GM19025 (cell line): Measurements from ENCODE around the gene LRRFIP2.
"Not testable (repeated sequence)": the region's sequence is repeated elsewhere in the genome, so short reads cannot be mapped to it uniquely, and the experiment has no call there.

Experiments used
- ATAC-seq: cut with Tn5 transposase; IDR thresholded peaks from one replicate; pipeline ENCODE4 v1.9.1; 2021; ENCODE audit warnings: mild to moderate bottlenecking, low read depth, moderate library complexity; ENCODE audit not compliant: unreplicated experiment

Gene LRRFIP2

GRCh38 chr3:37174532-37175126 lies at the start of gene LRRFIP2:
Gene LRRFIP2, minus strand, starts transcription at chr3:37174582. Its CDS starts 25,599 bp downstream, at chr3:37148983.
- ATAC-seq, result no peak

GRCh38 chr3:37223576-37223975 lies 49.2 kb upstream of the LRRFIP2 start:
- ATAC-seq, result no peak

DNA sequence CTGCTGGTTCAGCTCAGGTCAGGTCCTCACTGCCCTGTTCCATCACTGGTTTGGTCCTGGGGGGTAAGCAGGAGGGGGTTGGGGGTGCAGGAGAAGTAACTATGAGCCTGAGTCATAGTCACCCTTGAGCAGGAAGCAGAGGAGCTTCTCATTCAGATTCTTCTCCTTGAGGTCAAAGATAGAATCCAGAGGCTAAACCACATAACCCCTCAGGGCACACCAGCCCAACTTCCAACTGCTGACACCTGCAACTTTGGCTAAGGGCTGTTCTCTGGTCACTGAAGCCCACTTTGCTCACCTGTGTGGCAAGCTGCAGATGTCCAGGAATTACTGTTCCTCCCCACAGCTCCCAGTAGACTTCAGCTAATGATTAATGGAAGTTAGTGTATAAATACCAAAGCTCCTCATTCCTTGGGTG lies 48.8 kb upstream of the LRRFIP2 start:
- ATAC-seq, result no peak

GRCh38 chr3:37222542-37222941 lies 48.2 kb upstream of the LRRFIP2 start:
- not testable (repeated sequence) for ATAC-seq

- no peak for ATAC-seq
These were observed 47.0 kb upstream of the LRRFIP2 start for GRCh38 chr3:37221407-37221806.

- no peak for ATAC-seq
These were observed 44.9 kb upstream of the LRRFIP2 start for GRCh38 chr3:37219266-37219665.

DNA sequence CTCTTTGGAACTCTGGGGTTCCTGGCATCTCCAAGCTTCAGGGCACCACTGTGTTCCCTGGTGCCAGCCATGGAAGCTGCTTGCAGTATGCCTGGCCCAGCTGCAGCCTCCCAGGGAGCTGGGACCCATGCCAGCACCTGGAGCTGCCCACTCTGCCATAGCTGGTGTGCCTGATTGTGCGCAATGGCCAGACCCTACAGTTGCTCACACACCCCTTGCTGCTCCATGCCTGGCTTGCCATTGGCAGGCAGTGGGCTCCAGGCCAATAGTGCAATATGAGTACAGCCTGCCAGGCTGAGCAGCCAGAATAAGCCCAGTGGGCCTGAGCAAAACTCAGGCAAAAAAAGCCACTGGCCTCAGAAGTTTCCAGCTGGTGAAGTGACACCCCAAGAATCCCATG lies 43.8 kb upstream of the LRRFIP2 start:
- no peak for ATAC-seq

DNA sequence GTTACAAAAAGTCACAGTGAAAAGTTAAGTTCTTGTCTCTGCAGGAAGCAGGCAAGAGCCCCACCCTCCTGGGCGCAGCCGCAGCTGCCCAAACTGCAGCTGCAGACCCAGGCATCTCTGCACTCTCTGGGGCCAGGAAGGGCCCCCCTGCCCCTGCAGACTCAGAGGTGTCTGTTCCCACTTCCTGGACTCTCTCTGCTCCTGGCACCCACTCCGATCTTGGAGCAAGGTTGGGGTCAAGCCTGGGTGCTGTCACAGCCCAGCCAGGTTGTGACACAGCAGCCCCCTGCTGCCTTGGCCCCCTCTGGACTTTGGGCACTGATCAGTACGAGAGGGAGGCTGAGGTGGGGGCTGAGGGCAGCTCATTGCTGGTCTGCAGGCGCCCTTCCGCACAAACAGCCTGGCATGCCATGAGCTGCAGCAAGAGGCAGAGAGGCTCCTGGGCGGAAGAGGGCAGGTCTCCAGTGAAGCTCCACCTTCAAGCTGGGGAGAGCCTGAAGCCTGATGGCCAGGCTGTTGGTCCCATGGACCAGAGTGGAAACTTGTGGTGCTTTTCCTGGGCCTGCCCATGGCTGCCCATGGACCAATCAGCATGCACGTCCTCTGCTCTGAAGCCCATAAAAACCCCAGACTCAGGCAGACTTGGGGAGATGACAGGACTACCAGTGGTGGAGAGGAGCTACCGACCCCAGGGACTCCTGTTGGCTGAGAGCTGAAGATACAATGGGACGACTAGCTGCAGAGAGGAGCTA lies 42.9 kb upstream of the LRRFIP2 start:
- ATAC-seq, result no peak

DNA sequence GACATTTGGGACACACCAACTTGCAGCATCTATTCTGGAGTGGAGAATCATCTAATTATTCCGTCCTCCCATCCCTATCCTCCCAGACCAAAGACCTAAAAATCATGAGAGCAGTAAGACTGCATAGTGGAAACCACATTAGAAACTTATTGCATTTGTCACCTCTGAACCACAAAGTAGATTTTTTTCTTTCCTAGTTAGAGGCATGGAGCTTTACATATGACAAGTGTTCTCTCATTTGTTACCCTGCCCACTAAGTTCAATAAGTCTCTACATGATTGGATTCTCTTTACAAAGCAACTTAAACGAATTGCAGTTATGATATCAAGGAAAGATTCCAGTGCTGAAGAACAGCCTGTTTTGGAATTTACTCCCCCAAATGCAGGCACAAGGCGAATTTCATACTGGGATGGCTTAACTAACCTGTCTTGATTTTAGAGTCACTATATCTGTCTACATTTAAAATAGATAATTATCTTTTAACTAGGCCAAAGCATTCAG lies 42.3 kb upstream of the LRRFIP2 start:
- no peak for ATAC-seq

DNA sequence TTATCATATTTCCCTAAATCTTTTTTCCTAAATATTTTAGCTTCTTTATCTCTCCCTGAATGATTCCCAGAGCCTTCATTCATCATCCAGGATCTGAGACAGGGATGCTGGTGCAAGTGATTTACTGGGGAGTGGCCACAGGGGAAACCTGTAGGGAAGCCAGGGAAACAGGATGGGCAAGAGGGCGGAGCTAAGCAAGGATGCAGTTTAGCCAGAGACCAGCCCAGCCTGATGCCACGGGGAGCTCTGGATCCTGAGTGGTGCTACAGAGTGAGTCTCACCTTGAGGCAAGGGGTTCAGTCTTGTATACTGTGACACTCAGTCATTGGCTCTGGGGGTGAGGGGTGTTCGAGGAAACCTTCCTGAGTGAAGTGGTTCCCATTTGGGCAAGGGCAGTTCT lies 39.7 kb upstream of the LRRFIP2 start:
- ATAC-seq, result no peak

- ATAC-seq, result no peak
These were observed 35.8 kb upstream of the LRRFIP2 start for GRCh38 chr3:37210230-37210629.

DNA sequence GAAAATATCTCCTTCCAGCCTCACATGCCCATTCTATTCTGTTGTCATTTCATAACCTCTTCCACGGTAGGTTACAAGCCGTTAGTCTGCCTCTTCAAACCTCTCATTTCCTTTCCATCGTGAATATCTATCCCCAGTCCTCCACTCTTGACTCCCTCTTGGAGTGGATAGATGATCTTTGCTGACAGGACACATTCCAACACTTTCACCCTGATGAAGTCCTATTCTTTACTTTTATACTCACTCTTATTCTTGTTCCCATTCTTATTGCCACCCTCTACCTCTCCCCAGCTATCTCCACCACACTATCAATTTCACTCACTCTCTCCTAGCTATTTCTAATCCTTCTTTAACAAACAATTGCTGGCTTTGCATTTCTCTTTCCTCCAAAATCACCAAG lies 34.2 kb upstream of the LRRFIP2 start:
- ATAC-seq, result not testable (repeated sequence)

- ATAC-seq, result not testable (repeated sequence)
These were observed 33.6 kb upstream of the LRRFIP2 start for GRCh38 chr3:37208008-37208407.

GRCh38 chr3:37206041-37206440 lies 31.7 kb upstream of the LRRFIP2 start:
- ATAC-seq, result not testable (repeated sequence)

DNA sequence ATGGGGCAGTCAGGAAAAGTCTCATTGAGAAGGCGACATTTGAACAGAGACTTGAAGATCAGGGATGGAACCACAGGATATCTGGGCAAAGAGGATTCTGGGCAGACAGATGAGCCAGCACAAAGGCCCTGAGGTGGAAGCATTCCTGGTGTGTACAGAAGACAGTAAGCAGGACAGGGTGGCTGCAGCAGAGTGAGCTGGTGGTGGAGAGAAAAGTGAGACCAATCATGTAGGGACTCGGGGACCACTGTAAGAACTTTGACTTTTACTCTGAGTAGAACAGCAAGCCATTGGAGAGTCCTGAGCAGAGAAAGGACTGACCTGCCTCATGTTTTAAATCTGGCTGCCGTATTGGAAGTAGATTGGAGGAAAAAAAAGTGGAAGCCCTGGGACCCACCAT lies 29.9 kb upstream of the LRRFIP2 start:
- ATAC-seq, result no peak

DNA sequence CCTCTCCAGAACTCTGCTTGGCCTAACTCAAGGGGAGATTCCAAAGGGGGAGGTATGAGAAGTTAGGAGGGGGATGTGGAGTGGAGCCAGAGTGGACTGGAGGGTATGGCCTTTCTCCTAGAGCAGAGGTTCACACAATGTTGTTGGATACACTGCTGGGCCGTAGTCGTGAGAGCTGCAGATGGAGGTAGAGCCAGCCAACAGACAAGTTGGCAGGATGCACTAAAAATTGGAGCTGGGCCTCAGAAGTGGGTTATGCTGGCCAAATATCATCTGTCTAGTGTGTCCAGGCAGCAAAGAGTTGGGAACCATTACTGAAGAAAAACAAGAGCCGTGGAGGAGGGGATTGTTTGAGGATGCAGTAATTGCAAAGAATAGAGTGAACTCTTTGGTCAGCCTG lies 27.7 kb upstream of the LRRFIP2 start:
- no peak for ATAC-seq

- no peak for ATAC-seq
These were observed 25.8 kb upstream of the LRRFIP2 start for GRCh38 chr3:37200141-37200540.

- ATAC-seq, result no peak
These were observed 24.6 kb upstream of the LRRFIP2 start for GRCh38 chr3:37198996-37199395.

- no peak for ATAC-seq
These were observed 24.2 kb upstream of the LRRFIP2 start for GRCh38 chr3:37198547-37198946.

GRCh38 chr3:37197810-37198371 lies 23.5 kb upstream of the LRRFIP2 start:
- no peak for ATAC-seq

- ATAC-seq, result no peak
These were observed 20.2 kb upstream of the LRRFIP2 start for GRCh38 chr3:37194533-37194932.

DNA sequence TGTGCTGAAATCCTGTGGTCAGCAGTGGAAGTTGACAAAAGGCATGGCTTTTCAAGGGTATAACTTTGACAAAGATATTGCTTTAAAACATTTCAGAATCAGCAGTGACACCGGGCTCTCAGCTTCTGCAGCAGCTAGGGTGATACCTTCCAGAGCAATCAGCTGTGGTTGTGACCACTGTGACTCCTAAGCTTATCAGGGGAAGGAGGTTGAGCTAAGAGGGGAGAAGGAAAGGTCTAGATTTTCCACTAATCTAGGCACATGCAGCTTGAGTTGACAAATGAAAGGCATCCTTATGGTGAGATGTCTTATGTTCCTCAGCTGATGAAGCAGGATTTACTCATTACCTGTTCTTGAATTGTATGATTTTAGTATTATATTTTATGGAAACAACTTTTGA lies 16.3 kb upstream of the LRRFIP2 start:
- ATAC-seq, result no peak
